K562 (cell line): ENCODE measurements around the gene SYT3. TPM values are rescaled to one million over a fixed set of nuclear protein-coding genes. Genes with fewer than 3 reads are reported as not detected.
A peak's percentile ranks its signal among the peaks of the same experiment; 100 is the strongest.

Source experiments
- BRF1 ChIP-seq: IDR thresholded peaks from 3 replicates; pipeline ENCODE4 v1.6.1; 2011; ENCODE audit warnings: borderline replicate concordance, mild to moderate bottlenecking; ENCODE audit not compliant: insufficient read length; ENCODE audit errors: extremely low read depth
- EHMT2 ChIP-seq: fragments of 450-650 bp; IDR thresholded peaks from 2 replicates; pipeline ENCODE4 v1.6.1; 2018; ENCODE audit warnings: antibody characterized with exemption
- ELF1 ChIP-seq: fragments of 200-800 bp; sonication (Bioruptor generic); IDR thresholded peaks from 2 replicates; pipeline ENCODE4 v1.6.1; 2016; ENCODE audit warnings: missing genetic modification characterization, missing compliant biosample characterization
- ELF4 ChIP-seq: fragments of 450-650 bp; formaldehyde crosslinking; IDR thresholded peaks from 2 replicates; pipeline ENCODE4 v1.4.0; 2022; ENCODE audit warnings: missing genetic modification characterization
- ETS2 ChIP-seq: IDR thresholded peaks from 2 replicates; pipeline ENCODE4 v1.6.1; 2016; ENCODE audit warnings: borderline replicate concordance, missing genetic modification characterization, mild to moderate bottlenecking, moderate library complexity, missing compliant biosample characterization; ENCODE audit not compliant: poor library complexity, severe bottlenecking
- ETV1 ChIP-seq: fragments of 450-650 bp; conservative IDR thresholded peaks from 2 replicates; pipeline ENCODE4 v1.6.1; 2016; ENCODE audit warnings: missing genetic modification characterization, control low read depth, low read depth, missing compliant biosample characterization
- FOXA1 ChIP-seq: fragments of 450-650 bp; IDR thresholded peaks from 2 replicates; pipeline ENCODE4 v1.6.1; 2016; ENCODE audit warnings: mild to moderate bottlenecking, borderline replicate concordance
- MEIS2 ChIP-seq: fragments of 450-650 bp; IDR thresholded peaks from 2 replicates; pipeline ENCODE4 v1.6.1; 2014; ENCODE audit warnings: mild to moderate bottlenecking; ENCODE audit not compliant: partially characterized antibody
- MXD1 ChIP-seq: fragments of 250-450 bp; sonication (Bioruptor Pico); IDR thresholded peaks from 2 replicates; pipeline ENCODE4 v1.8.0; 2021; ENCODE audit warnings: borderline replicate concordance, mild to moderate bottlenecking, moderate library complexity; ENCODE audit not compliant: poor library complexity, severe bottlenecking
- MXI1 ChIP-seq: IDR thresholded peaks from 2 replicates; pipeline ENCODE4 v1.6.1; 2011; ENCODE audit warnings: low read depth, mild to moderate bottlenecking, improper control_type of control experiment, low read length
- ZBTB8A ChIP-seq: fragments of 450-650 bp; IDR thresholded peaks from 2 replicates; pipeline ENCODE4 v1.6.1; 2018; ENCODE audit warnings: mild to moderate bottlenecking, moderate library complexity; ENCODE audit not compliant: partially characterized antibody
- ZNF134 ChIP-seq: fragments of 250-450 bp; sonication (Bioruptor Pico); conservative IDR thresholded peaks from 2 replicates; pipeline ENCODE4 v1.4.0; 2020
- ZNF143 ChIP-seq: sonication (generic); formaldehyde crosslinking; IDR thresholded peaks from 2 replicates; pipeline ENCODE4 v1.9.0; 2022; ENCODE audit warnings: mild to moderate bottlenecking, missing genetic modification reagents
- ZNF197 ChIP-seq: fragments of 200-800 bp; sonication (Bioruptor generic); IDR thresholded peaks from 2 replicates; pipeline ENCODE4 v1.6.1; 2016; ENCODE audit warnings: low read depth, missing genetic modification characterization, missing compliant biosample characterization
- ZNF449 ChIP-seq: fragments of 250-450 bp; sonication (Bioruptor Pico); IDR thresholded peaks from 2 replicates; pipeline ENCODE4 v1.8.0; 2022; ENCODE audit warnings: moderate library complexity, mild to moderate bottlenecking, inconsistent platforms
- ZNF512 ChIP-seq: IDR thresholded peaks from 2 replicates; pipeline ENCODE4 v1.6.1; 2016; ENCODE audit warnings: missing genetic modification characterization, missing compliant biosample characterization
- polyA plus RNA-seq, 8 experiments: library from polyadenylated mRNA; depleted of rRNA in 4 of 8; stranded (reverse) in 5 of 8; unstranded in 3 of 8; fragments of >200 nt; fragmentation: Nextera tagmentation in 2 of 8; fragmentation: Illumina TruSeq in 1 of 8; extraction: Ambion mirVana in 2 of 8; extraction: Trizol in 1 of 8; gene quantifications; 2 replicates each; pipeline versions ENCODE4 v1.2.1 to v1.2.3, GENCODE V29; 2011 to 2014; ENCODE audit warnings: inconsistent platforms in 1 of 8, missing spikeins in 1 of 8
- total RNA-seq, 7 experiments: library from RNA; depleted of rRNA in 6 of 7; stranded (reverse); fragments of >200 nt in 6 of 7; fragmentation: Illumina TruSeq in 2 of 7; extraction: Trizol in 2 of 7; gene quantifications; 2 replicates each; pipeline versions ENCODE4 v1.2.1 to v1.2.3, GENCODE V29; 2011 to 2021; ENCODE audit warnings: low replicate concordance in 1 of 7
- TF ChIP-seq, protein P1 (sequence below): conservative IDR thresholded peaks from 2 replicates; pipeline ENCODE4 v1.6.1; 2011; ENCODE audit warnings: low read depth, mild to moderate bottlenecking, low read length; ENCODE audit not compliant: control insufficient read depth
- TF ChIP-seq, protein P2 (sequence below): fragments of 450-650 bp; formaldehyde crosslinking; IDR thresholded peaks from 2 replicates; pipeline ENCODE4 v1.4.0; 2022; ENCODE audit warnings: missing genetic modification characterization

The SYT3 gene
- total and polyA plus RNA-seq, 9 of the 15 experiments (the other 6 are each of a cell fraction or from before 2014, with no cell fraction given), result 0.36 to 2.0 (median 0.54) TPM; not detected in 2

DNA sequence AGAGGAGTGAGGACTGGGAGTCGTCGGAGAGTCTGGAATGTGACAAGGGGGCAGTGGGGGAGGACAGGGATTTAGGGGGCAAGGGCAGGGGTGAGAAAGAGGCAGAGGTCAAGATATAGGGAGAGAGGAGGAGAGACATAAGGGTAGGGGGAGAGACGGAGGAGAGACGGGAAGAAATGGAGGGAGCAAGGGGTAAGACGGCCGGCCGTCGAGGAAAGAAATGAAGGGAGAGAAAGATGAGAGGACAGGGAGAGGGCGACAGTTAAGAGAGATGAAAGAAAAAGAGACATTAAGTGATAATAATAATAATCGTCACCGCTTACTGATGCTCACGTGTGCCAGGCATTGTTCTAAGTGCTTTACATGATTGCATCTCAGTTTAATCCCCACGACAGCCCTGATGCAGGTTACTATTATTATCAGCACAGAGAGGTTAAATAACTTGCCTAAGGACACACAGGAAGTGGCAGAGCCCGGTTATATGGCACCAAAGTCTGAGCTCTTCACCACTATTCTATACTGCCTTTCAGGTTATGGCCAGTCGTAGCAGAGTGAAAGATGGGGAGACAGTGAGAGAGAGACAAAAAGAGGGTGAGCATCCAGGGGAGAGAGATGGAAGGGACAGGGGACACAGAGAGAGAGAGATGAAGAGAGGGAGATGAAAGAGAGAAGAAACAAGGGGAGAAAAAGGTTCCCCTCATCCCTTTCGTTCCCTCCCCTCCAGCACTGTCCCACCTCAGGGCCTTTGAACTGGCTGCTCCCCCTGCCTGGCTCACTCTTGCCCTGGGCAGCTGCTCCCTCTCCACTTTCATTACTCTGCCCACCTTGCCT lies 23.2 kb upstream of the SYT3 start (continued):
- TF ChIP-seq ELF1 (tag), result no peak
- no peak for TF ChIP-seq ZNF449 (CRISPR knock-in tag)
- TF ChIP-seq, protein P1, sequence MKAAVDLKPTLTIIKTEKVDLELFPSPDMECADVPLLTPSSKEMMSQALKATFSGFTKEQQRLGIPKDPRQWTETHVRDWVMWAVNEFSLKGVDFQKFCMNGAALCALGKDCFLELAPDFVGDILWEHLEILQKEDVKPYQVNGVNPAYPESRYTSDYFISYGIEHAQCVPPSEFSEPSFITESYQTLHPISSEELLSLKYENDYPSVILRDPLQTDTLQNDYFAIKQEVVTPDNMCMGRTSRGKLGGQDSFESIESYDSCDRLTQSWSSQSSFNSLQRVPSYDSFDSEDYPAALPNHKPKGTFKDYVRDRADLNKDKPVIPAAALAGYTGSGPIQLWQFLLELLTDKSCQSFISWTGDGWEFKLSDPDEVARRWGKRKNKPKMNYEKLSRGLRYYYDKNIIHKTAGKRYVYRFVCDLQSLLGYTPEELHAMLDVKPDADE, result no peak
- no peak for TF ChIP-seq FOXA1
- no peak for TF ChIP-seq MEIS2
- no peak for TF ChIP-seq ETV1 (tag)
- TF ChIP-seq BRF1, result no peak
- TF ChIP-seq ETS2 (tag), result no peak
- TF ChIP-seq MXD1 (CRISPR knock-in tag), result no peak
- no peak for TF ChIP-seq ZBTB8A
- TF ChIP-seq, protein P2, sequence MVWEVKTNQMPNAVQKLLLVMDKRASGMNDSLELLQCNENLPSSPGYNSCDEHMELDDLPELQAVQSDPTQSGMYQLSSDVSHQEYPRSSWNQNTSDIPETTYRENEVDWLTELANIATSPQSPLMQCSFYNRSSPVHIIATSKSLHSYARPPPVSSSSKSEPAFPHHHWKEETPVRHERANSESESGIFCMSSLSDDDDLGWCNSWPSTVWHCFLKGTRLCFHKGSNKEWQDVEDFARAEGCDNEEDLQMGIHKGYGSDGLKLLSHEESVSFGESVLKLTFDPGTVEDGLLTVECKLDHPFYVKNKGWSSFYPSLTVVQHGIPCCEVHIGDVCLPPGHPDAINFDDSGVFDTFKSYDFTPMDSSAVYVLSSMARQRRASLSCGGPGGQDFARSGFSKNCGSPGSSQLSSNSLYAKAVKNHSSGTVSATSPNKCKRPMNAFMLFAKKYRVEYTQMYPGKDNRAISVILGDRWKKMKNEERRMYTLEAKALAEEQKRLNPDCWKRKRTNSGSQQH (CRISPR knock-in tag), result 0 out of 2 replicates have a peak, but pooled peaks have one; percentile 39
- no peak for TF ChIP-seq ZNF197 (CRISPR knock-in tag)
- TF ChIP-seq ZNF134 (CRISPR knock-in tag), result no peak
- no peak for TF ChIP-seq MXI1
- TF ChIP-seq ZNF512 (tag), result no peak
- TF ChIP-seq ZNF143 (CRISPR knock-in tag), result no peak
- TF ChIP-seq ELF4, result no peak
- TF ChIP-seq EHMT2, result no peak
